ENCODE results near the gene RAD9A.

DNA sequence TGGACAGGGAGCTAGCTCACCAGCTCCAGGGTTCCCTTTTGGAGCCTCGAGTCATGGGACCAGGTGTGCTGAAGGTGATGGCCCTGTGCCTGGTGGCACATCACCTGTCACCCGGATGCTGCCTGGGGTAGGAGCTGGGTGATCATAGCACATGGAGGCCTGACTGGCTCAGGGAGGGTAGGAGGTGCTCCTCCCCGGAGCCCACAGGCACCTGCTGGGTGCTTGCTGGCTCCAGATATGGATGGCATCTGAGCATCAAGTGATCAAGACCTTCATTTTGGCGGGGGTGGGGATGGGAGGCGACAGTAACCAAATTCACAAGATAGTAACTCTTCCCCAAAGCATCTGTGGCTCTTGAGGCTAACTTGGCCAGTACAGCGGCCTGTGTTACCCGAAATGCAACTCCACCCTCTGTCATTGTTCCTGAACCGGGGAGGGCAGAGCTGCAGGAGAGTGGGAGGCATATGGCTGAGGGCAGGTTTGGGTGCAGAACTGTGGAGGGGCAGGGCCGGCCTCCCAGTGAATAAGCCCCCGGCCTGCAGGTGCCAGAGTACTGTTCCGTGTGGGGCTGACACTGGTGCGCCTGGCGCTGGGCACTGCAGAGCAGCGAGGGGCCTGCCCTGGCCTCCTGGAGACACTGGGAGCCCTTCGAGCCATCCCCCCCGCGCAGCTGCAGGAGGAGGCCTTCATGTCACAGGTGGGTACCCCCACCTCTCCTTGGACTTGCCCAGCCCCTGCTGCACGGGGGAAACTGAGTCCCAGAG is 16.8 kb downstream of the RAD9A start:
- TF ChIP-seq ZNF221 (tag by site-specific recombination; IDR thresholded peaks at IDR 0.05; ENCODE audit: borderline replicate concordance) (no peak), ZNF521 (tag by site-specific recombination; IDR thresholded peaks at IDR 0.05) (no peak), ZNF24 (tag by site-specific recombination; IDR thresholded peaks at IDR 0.05) (no peak), MYNN (tag by site-specific recombination; IDR thresholded peaks at IDR 0.05; ENCODE audit: borderline replicate concordance) (no peak), ZFP37 (tag by site-specific recombination; IDR thresholded peaks at IDR 0.05) (no peak), ZNF248 (tag by site-specific recombination; IDR thresholded peaks at IDR 0.05) (no peak), ZFP69B (tag by site-specific recombination; IDR thresholded peaks at IDR 0.05) (no peak), ZNF510 (tag by site-specific recombination; IDR thresholded peaks at IDR 0.05; ENCODE audit: insufficient replicate concordance) (no peak), ZNF211 (tag by site-specific recombination; IDR thresholded peaks at IDR 0.05; ENCODE audit: low read depth) (no peak), ZNF433 (tag by site-specific recombination; IDR thresholded peaks at IDR 0.05; ENCODE audit: low read depth) (no peak)
- TF ChIP-seq, protein P1, sequence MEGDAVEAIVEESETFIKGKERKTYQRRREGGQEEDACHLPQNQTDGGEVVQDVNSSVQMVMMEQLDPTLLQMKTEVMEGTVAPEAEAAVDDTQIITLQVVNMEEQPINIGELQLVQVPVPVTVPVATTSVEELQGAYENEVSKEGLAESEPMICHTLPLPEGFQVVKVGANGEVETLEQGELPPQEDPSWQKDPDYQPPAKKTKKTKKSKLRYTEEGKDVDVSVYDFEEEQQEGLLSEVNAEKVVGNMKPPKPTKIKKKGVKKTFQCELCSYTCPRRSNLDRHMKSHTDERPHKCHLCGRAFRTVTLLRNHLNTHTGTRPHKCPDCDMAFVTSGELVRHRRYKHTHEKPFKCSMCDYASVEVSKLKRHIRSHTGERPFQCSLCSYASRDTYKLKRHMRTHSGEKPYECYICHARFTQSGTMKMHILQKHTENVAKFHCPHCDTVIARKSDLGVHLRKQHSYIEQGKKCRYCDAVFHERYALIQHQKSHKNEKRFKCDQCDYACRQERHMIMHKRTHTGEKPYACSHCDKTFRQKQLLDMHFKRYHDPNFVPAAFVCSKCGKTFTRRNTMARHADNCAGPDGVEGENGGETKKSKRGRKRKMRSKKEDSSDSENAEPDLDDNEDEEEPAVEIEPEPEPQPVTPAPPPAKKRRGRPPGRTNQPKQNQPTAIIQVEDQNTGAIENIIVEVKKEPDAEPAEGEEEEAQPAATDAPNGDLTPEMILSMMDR (tag by site-specific recombination; IDR thresholded peaks at IDR 0.05): no peak
- TF ChIP-seq, protein P2, sequence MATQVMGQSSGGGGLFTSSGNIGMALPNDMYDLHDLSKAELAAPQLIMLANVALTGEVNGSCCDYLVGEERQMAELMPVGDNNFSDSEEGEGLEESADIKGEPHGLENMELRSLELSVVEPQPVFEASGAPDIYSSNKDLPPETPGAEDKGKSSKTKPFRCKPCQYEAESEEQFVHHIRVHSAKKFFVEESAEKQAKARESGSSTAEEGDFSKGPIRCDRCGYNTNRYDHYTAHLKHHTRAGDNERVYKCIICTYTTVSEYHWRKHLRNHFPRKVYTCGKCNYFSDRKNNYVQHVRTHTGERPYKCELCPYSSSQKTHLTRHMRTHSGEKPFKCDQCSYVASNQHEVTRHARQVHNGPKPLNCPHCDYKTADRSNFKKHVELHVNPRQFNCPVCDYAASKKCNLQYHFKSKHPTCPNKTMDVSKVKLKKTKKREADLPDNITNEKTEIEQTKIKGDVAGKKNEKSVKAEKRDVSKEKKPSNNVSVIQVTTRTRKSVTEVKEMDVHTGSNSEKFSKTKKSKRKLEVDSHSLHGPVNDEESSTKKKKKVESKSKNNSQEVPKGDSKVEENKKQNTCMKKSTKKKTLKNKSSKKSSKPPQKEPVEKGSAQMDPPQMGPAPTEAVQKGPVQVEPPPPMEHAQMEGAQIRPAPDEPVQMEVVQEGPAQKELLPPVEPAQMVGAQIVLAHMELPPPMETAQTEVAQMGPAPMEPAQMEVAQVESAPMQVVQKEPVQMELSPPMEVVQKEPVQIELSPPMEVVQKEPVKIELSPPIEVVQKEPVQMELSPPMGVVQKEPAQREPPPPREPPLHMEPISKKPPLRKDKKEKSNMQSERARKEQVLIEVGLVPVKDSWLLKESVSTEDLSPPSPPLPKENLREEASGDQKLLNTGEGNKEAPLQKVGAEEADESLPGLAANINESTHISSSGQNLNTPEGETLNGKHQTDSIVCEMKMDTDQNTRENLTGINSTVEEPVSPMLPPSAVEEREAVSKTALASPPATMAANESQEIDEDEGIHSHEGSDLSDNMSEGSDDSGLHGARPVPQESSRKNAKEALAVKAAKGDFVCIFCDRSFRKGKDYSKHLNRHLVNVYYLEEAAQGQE (tag by site-specific recombination; IDR thresholded peaks at IDR 0.05): no peak

All from HEK293 (cell line).